Type B pancreatic cell (in vitro differentiated cells): ENCODE results near the gene CHRNA10. TPM values are rescaled to one million over a fixed set of nuclear protein-coding genes. Genes with fewer than 3 reads are reported as not detected.
A peak's percentile ranks its signal among the peaks of the same experiment; 100 is the strongest.

Experiments
- DNase-seq: peaks from one replicate; pipeline ENCODE4 v3.0.0; 2021; ENCODE audit warnings: mixed read lengths; ENCODE audit not compliant: unreplicated experiment; ENCODE audit errors: extremely low spot score
- H3K27ac Mint-ChIP-seq: 2 replicates; pipeline ENCODE4 v1.8.0; 2021; ENCODE audit warnings: mild to moderate bottlenecking, mixed read lengths
- H3K27me3 Mint-ChIP-seq: 2 replicates; pipeline ENCODE4 v1.8.0; 2021; ENCODE audit warnings: mixed read lengths
- H3K36me3 Mint-ChIP-seq: 2 replicates; pipeline ENCODE4 v1.8.0; 2021; ENCODE audit warnings: mixed read lengths
- H3K4me1 Mint-ChIP-seq: one replicate; pipeline ENCODE4 v1.8.0; 2021; ENCODE audit warnings: mixed read lengths; ENCODE audit not compliant: unreplicated experiment
- H3K4me3 Mint-ChIP-seq: 2 replicates; pipeline ENCODE4 v1.8.0; 2021; ENCODE audit warnings: mild to moderate bottlenecking, mixed read lengths
- H3K9me3 Mint-ChIP-seq: 2 replicates; pipeline ENCODE4 v1.8.0; 2021; ENCODE audit warnings: mixed read lengths
- total RNA-seq: library from RNA; stranded (reverse); gene quantifications from 2 replicates; pipeline ENCODE4 v1.2.1, GENCODE V29; 2021; ENCODE audit warnings: low replicate concordance
- TF ChIP-seq, protein P1 (sequence below): fragments of 200-600 bp; sonication (generic); conservative IDR thresholded peaks from 2 replicates; pipeline ENCODE4 v1.5.0; 2021; ENCODE audit warnings: antibody characterized with exemption, mild to moderate bottlenecking

The CHRNA10 gene
- total RNA-seq, 1 donor from 2014 or later, result 2.9 TPM

DNA sequence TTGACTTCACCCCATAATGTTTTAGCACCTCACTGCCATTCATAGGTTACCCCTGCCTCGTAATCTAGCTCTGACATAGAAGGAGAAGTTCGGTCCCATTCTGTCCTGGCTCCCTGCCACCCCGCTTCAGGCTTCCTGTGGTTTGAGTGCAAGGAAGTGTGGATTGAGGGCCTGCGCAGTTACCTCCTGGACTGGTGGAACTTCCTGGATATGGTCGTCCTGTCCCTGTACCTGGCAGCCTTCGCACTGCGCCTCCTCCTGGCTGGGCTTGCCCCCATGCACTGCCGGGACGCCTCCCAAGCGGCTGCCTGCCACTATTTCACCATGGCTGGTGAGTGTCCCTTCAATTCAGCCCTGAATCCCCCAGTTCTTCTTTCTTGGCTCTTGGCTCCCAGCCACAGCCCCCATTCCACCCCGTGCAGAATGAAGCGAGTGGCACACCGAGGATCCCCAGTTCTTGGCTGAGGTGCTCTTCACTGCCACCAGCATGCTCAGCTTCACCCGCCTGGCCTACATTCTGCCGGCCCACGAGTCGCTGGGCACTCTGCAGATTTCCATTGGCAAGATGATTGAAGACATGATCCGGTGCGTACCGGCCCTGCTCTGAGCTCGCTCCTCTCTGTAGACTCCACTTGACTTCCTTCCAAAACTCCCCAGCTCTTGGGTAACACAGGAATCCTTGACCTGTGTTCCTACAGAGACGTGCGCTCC is 44.8 kb downstream of the CHRNA10 start:
- no peaks in the 10 kb centered on the region for H3K36me3 Mint-ChIP-seq

DNA sequence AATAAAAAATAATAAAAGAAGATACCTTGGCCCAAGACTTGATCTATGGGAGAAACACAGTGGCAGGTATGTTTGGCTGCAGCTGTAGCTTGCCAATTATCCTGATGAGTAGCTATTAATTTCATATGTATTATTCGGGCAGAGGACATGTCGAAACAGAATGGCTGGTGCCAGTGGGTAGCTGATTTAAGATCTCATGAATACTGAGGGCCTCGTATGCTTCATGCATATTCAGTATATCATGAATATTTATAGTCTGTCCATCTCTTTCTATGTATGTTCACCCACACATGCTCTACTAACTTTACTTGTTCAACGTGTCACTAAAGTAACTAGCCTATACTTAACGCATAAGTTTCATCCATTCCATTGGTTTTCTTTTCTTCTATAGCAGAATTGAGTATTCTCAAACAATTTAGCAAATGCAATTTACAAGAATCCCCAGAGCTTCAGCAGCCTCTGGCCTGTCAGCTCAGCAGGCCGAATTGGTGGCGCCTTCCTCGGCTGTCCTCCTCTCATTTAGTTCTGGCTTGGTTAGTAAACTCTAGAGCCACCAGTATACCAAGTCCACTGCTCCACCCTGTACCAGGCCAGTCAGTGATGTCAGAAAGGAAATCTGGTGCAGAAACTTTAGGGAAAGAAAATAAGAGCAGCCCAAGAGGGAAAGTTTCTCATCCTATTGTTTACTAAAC is 47.3 kb downstream of the CHRNA10 start:
- Mint-ChIP-seq H3K27me3 (no peaks in the 10 kb centered on the region), H3K4me1 (no peaks in the 10 kb centered on the region), H3K36me3 (no peaks in the 10 kb centered on the region), H3K4me3 (no peak overlapping the region), H3K27ac (no peak overlapping the region), H3K9me3 (no peaks in the 10 kb centered on the region)
- TF ChIP-seq, protein P1, sequence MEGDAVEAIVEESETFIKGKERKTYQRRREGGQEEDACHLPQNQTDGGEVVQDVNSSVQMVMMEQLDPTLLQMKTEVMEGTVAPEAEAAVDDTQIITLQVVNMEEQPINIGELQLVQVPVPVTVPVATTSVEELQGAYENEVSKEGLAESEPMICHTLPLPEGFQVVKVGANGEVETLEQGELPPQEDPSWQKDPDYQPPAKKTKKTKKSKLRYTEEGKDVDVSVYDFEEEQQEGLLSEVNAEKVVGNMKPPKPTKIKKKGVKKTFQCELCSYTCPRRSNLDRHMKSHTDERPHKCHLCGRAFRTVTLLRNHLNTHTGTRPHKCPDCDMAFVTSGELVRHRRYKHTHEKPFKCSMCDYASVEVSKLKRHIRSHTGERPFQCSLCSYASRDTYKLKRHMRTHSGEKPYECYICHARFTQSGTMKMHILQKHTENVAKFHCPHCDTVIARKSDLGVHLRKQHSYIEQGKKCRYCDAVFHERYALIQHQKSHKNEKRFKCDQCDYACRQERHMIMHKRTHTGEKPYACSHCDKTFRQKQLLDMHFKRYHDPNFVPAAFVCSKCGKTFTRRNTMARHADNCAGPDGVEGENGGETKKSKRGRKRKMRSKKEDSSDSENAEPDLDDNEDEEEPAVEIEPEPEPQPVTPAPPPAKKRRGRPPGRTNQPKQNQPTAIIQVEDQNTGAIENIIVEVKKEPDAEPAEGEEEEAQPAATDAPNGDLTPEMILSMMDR, result no peak
- no peak for DNase-seq

More for the DNA sequence above, 44.8 kb downstream of the CHRNA10 start:
- no peak for DNase-seq
- Mint-ChIP-seq H3K4me1 (no peaks in the 10 kb centered on the region), H3K27me3 (no peaks in the 10 kb centered on the region), H3K9me3 (no peaks in the 10 kb centered on the region), H3K4me3 (no peak overlapping the region), H3K27ac (no peak overlapping the region)
- TF ChIP-seq, protein P1, result no peak

DNA sequence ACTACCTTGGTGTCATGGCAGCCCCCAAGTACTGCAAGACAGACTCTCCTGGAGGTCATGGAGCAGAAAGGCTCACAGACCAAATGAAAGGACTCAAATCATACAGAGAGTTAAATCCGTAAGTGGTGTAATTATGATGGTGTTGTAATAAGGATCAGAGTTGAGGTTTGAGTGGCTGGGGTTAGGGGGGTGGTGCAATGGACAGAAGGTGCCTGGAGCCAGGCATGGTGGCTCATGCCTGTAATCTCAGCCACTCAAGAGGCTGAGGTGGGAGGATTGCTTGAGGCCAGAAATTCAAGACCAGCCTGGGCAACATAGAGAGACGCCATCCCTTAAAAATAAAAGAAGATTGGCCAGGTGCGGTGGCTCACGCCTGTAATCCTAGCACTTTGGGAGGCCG is 48.1 kb downstream of the CHRNA10 start:
- no peaks in the 10 kb centered on the region for H3K27me3 Mint-ChIP-seq
- no peaks in the 10 kb centered on the region for H3K9me3 Mint-ChIP-seq
- no peak overlapping the region for H3K4me3 Mint-ChIP-seq
- DNase-seq, result no peak
- H3K27ac Mint-ChIP-seq, result no peak overlapping the region
- H3K36me3 Mint-ChIP-seq, result no peaks in the 10 kb centered on the region
- TF ChIP-seq, protein P1, result no peak
- H3K4me1 Mint-ChIP-seq, result peaks cover 1% of the 10 kb centered on the region

DNA sequence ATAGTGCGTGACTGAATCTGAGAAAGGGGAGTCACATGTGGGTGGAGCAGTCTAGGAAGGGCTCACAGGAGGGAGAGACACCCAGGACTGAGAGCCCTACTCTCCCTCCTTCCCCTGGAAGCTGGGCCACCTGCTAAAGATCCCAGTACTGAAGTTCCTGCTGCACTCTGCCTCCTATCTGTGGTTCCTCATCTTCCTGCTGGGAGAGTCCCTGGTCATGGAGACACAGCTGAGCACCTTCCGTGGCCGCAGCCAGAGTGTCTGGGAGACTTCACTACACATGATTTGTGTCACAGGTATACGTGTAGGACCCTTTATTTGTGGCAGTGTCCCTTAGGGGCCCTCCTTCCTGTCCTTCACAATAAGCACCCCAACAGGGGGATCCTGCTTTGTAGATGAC is 48.7 kb downstream of the CHRNA10 start:
- no peak overlapping the region for H3K27ac Mint-ChIP-seq
- H3K36me3 Mint-ChIP-seq, result no peaks in the 10 kb centered on the region
- H3K27me3 Mint-ChIP-seq, result no peaks in the 10 kb centered on the region
- TF ChIP-seq, protein P1, result no peak
- H3K9me3 Mint-ChIP-seq, result no peaks in the 10 kb centered on the region
- no peak for DNase-seq
- H3K4me1 Mint-ChIP-seq, result peaks cover 4% of the 10 kb centered on the region
- H3K4me3 Mint-ChIP-seq, result no peak overlapping the region

DNA sequence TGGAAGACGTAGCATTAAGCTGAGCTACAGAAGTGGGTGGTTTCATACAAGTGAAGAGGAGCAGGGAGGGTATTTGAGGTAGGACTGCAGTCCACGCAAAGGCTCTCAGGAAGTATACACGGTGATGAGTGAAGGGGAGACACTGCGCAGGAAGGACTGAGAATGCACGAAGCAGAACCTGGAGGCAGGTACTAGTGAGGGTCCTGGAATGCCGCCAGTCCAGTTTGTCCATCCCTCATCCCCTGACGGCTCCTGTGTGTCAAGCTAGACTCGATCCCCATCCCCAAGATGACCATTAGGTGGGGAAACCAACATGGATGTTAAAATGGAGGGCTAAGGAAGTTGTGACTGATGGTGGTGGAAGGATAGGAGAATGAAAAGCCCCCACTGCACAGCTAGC is 53.2 kb downstream of the CHRNA10 start:
- H3K4me3 Mint-ChIP-seq, result peak overlapping the region; percentile 26
- H3K4me1 Mint-ChIP-seq, result peaks cover 16% of the 10 kb centered on the region

More for the DNA sequence above, 53.2 kb downstream of the CHRNA10 start:
- Mint-ChIP-seq H3K9me3 (peaks cover 3% of the 10 kb centered on the region), H3K27ac (no peak overlapping the region), H3K36me3 (no peaks in the 10 kb centered on the region), H3K27me3 (peaks cover 7% of the 10 kb centered on the region)
- TF ChIP-seq, protein P1, result no peak
- DNase-seq, result no peak
